Nucleus accumbens (tissue), 56 donors: ENCODE measurements around the gene PRSS56.
A peak's percentile ranks its signal among the peaks of the same experiment; 100 is the strongest.

ENCODE experiments used
- DNase-seq, 56 donors: peaks; one replicate each; lab custom pipeline; 2025; lab: John Stamatoyannopoulos, UW

The PRSS56 gene

DNA sequence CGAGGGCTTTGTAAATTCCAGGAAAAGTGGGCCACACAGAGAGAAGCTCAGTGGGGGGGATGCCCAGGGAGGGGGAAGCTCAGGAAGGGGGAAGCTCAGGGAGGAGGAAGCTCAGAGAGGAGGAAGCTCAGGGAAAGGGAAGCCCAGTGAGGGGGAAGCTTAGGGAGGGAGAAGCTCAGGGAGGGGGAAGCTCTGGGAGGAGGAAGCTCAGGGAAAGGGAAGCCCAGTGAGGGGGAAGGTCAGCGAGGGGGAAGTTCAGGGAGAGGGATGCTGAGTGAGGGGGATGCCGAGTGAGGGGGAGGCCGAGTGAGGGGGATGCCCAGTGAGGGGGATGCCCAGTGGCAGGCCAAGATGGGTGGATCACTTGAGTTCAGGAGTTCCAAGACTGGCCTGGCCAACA is 18.5 kb downstream of the PRSS56 start:
- no peak for DNase-seq

DNA sequence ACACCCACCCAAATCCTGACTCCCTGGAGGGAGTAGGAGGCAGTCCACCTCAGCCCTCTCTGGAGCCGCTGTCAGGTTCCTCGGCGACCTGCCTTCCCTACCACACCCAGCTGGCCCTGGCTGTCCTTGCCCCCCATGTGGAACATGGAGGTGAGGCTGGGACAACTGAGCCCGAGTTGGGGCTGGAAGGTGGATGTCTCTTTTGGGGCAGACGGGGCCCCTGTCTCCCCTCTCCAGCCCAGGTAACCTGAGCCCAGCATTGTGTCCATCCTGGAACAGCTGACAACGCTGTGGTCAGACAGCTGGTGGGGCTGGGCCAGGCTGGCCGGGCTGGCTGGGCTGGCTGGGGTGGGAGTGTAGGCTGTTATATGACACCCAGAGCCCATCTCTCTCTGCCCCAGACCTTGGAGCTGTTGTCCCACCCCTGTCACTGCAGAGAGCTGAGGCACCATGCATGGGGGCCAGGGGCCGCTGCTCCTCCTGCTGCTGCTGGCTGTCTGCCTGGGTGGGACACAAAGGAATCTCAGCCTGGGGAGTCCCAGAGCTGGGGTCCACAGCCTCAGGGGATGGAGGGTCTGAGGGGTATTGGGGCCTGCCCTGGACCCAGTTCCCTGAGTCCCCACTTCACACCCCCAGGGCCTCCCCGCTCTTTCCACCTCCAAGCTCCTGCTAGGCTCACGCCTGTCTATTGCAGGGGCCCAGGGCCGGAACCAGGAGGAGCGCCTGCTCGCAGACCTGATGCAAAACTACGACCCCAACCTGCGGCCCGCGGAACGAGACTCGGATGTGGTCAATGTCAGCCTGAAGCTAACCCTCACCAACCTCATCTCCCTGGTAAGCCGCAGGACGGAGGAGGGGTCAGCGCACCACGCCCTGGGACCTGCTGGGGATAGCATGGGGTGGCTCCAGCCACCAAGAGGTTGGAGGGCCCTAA is 19.4 kb downstream of the PRSS56 start, which contains the start of gene CHRNG:
Gene CHRNG, plus strand, starts transcription at position 395 of the 934 bp plus-strand sequence. Its CDS starts 56 bp downstream, at position 451.
- DNase-seq: no peak

GRCh38 chr2:232540441-232541041 is 20.4 kb downstream of the PRSS56 start:
- no peak for DNase-seq

DNA sequence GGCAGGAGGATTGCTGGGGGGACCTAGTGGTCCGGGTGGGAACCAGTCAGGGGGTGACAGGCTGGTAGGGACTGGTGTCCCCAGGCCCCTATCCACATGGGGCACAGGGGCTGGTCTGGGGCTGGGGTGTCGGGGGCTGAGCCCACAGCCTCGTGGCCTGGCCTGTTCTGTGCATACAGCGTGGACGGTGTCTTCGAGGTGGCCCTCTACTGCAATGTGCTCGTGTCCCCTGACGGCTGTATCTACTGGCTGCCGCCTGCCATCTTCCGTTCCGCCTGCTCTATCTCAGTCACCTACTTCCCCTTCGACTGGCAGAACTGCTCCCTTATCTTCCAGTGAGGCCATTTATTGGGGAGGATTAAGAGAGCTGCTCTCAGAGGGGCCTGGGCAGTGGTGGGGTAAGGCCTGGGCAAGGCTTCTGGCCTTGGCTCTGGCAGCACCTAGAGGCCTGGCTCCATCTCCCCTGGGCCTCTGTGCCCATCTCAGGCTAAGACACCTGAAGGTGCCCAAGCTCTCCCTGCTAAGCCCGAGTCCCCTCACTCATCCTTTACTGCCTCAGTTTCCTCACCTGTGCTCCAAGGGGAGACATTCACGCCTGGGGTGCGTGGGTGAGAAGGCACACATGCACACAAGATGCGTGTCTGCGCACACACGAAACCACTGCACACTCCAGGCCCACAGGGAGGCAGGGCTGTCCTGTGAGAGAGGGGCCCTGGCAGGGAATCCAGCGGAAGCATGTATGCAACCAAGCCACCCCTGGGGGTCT is 21.2 kb downstream of the PRSS56 start:
- DNase-seq: no peak

DNA sequence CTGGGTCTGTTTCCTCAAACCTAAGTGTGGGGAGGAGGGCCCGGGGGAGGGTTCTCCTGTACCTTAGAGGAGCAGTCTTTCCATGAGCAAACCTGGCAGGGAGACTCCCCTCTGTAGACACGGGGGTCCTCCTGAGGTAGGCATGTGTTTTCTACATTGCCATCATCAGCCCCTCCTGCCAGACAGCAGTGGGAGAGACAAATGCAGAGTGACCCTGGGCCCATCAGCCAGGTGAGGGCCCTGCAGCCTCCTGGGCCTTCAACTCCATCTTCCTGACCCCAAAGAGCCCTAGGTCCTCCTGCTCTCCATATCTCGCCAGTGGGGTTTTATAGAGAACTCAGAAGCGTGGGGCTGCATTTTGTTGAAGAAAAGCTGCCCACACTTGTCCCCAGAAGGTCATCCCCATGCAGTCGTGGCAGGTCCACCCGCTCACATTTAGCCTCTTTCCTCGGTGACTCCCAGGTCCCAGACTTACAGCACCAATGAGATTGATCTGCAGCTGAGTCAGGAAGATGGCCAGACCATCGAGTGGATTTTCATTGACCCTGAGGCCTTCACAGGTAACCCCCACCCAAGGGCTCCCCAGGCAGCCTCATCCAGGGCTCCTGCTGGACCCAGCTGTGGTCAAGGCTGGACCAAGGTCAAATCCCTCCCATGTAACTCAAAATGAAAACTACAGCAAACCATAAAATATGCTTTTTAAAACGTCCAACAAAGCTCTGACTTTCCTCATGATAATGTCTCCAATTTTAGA is 21.9 kb downstream of the PRSS56 start:
- DNase-seq: no peak

DNA sequence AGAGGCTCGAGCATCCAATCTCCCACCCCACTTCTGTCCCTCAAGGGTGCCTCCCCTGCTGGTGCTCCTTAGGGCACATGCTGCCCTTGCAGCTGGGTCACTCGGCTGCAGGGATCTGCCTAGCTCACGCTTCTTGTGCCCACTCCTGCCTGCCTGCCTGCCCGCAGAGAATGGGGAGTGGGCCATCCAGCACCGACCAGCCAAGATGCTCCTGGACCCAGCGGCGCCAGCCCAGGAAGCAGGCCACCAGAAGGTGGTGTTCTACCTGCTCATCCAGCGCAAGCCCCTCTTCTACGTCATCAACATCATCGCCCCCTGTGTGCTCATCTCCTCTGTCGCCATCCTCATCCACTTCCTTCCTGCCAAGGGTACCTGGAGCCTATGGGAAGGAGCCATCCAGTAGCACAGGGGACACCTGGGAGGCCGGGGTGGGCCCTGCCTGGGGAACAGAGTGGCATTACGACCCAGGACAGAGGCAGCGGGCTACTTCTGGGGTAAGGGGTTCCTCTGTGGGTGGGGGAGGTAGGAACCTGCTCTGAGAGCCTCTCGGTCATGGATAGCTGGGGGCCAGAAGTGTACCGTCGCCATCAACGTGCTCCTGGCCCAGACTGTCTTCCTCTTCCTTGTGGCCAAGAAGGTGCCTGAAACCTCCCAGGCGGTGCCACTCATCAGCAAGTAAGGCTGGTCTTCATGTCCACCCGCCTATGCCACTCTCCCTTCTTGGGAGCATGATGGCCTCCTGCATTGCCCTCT is 22.7 kb downstream of the PRSS56 start:
- DNase-seq: no peak

DNA sequence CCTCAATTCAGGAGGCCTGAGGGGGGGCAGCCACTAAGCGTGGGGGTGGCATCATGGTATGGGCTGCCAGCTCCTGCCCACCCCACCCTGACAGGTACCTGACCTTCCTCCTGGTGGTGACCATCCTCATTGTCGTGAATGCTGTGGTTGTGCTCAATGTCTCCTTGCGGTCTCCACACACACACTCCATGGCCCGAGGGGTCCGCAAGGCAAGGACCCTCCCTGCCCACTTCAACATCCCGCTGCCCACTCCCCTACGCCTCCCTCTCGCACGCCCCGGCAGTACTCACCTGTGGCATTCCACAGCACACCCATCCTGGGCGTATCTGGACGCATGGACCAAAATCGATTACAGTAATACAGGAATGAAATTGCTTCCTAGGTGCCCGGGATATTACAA is 23.3 kb downstream of the PRSS56 start:
- no peak for DNase-seq

DNA sequence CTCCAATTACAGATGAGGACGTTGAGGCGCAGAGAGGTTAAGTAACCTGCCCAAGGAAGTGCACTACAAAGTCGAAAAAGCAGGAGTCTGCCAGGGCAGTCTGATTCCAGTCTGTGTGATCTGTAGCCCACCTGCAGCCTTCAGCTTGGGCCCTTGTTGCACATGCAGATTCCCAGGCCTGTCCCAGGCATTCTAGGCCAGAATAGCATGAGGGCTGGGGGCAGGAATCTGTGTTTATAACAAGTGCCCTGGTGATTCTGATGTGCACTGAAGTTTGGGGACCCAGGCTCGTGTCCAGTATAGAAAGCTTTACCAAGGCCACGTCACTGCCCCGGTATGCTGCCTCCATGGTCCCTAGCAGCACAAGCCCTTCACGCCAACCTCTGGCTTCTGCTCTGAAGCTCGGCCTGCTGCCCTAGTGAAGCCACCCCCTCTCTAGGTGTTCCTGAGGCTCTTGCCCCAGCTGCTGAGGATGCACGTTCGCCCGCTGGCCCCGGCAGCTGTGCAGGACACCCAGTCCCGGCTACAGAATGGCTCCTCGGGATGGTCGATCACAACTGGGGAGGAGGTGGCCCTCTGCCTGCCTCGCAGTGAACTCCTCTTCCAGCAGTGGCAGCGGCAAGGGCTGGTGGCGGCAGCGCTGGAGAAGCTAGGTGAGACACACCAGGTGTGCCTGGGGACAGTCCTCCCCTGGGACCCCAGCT is 23.9 kb downstream of the PRSS56 start:
- DNase-seq: no peak

DNA sequence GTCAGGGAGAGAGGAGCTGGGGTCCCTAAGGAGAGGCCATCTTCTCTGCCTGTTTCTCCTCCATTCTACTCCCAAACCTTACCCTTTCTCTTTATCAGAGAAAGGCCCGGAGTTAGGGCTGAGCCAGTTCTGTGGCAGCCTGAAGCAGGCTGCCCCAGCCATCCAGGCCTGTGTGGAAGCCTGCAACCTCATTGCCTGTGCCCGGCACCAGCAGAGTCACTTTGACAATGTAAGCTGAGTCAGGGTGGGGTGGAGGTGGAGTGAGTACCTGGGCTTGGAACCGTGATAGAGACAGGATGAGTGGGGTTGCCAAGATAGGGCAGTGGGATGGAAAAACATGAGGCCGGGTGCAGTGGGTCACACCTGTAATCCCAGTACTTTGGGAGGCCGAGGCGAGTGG is 24.5 kb downstream of the PRSS56 start:
- no peak for DNase-seq

DNA sequence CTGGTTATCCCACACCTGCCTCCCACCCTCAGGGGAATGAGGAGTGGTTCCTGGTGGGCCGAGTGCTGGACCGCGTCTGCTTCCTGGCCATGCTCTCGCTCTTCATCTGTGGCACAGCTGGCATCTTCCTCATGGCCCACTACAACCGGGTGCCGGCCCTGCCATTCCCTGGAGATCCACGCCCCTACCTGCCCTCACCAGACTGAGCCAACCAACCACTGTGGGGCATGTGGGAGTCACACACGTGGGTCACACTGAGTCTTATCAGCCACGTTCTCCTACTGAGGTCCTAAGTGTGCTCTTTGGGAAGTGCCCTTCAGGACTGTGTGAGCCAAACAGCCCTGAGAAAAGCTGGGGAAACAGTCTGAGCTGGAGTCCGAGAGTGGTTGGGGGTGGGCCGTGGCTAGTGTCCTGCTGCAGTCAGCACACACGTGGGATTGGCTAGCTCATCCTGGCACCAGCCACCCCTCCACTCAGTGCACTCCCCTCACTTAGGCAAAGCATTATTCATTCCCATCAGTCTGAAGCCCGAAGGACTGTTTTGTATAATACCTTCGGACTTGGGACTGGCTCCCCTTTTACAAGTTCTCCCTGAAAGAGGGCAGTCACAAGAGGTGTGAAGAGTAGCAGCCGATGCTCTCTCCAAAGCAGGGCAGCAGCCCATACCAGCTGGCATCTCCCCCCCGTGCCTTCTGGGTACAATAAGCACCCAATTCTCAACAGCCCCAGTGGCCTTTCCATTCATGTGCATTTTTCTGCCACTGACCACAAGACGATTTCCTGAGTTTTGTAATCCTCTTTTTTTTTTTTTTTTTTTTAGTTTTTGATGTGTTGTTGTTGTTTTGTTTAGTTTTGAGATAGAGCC is 25.6 kb downstream of the PRSS56 start:
- DNase-seq: peak in 4 of 56 donors; percentile 8 to 36 (median 16)

DNA sequence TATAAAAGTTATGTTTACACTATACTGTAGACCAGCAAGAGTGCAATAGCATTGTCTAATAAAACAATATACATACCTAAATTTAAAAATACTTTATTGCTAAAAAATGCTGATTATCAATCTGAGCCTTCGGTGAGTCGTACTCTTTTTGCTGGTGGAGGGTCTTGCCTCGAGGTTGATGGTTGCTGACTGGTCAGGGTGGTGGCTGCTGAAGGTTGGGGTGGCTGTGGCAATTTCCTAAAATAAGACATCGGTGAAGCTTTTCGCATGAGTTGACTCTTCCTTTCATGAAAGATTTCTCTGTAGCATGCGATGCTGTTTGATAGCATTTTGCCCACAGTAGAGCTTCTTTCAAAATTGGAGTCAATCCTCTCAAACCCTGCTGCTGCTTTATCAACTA is 27.8 kb downstream of the PRSS56 start:
- no peak for DNase-seq

DNA sequence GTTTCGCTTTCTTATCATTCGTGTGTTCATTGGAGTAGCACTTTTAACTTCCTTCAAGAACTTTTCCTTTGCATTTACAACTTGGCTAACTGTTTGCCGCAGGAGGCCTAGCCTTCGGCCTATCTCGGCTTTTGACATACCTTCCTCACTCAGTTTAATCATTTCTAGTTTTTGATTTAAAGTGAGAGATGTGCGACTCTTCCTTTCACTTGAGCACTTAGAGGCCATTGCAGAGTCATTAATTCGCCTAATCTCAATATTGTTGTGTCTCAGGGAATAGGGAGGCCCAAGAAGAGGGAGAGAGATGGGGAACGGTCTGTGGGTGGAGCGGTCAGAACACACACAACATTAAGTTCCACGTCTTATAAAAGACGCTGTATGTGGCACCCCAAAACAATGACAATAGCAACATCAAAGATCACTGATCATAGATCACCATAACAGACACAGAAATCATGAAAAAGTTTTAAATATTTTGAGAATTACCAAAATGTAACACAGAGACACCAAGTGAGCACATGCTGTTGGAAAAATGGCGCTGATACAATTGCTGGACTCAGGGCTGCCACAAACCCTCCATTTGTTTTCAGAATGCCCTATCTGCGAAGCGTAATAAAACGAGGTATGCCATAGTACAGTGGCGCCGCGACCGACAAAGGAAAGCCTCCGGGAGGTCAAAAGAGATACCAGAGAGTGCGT is 29.6 kb downstream of the PRSS56 start:
- DNase-seq: no peak

- DNase-seq: peak; percentile 24 to 97 (median 92)
Measured at GRCh38 chr2:232550354-232551249, 30.4 kb downstream of the PRSS56 start, which contains the start of the genes EIF4E2 and TIGD1. TSS of gene EIF4E2 (plus strand) at chr2:232550689. CDS start at chr2:232550725, 36 bp downstream. TSS of gene TIGD1 (minus strand) at chr2:232550557. CDS start at chr2:232549882, 675 bp downstream.

DNA sequence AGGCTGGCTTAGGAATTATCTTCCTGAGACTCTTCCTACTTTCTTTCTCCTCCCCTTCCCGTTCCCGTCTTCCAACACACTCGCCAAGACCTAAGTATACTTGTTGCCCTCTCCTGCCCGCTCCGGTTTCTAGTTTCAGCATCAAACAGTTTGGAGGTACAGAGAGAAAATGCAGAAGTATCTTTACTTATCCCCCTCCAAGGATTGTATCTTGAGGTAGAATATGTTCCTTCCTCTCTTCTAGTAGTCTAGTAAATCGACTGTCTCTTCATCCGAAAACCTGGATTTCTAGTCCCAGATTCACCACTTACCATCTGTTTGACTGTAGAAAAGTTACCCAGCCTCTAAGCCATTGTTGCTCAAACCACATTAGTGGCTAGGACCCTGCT is 31.1 kb downstream of the PRSS56 start:
- DNase-seq: no peak

GRCh38 chr2:232551776-232552175 is 31.6 kb downstream of the PRSS56 start:
- DNase-seq: no peak

GRCh38 chr2:232556426-232556825 is 36.2 kb downstream of the PRSS56 start:
- no peak for DNase-seq
